H1 (cell line): ENCODE data around the gene SPAG4. TPM values are rescaled to one million over a fixed set of nuclear protein-coding genes. Genes with fewer than 3 reads are reported as not detected.

Experiments used
- CTCF ChIA-PET: fragments of 300-600 bp; sonication (Branson Sonifier 250); formaldehyde crosslinking; loops from one replicate; lab custom pipeline; 2021; ENCODE audit not compliant: partially characterized antibody; lab: Charles Lee
- POLR2A ChIA-PET: fragments of 300-600 bp; sonication (Branson Sonifier 250); formaldehyde crosslinking; loops from one replicate; lab custom pipeline; 2021; ENCODE audit warnings: inconsistent platforms; ENCODE audit not compliant: partially characterized antibody; lab: Charles Lee
- DNase-seq, 2 experiments: peaks; one replicate each; pipeline versions ENCODE4 v3.0.0 to v3.0.0-alpha.2; 2010 to 2022; ENCODE audit warnings: low spot score in 2 of 2, low read depth in 1 of 2, mixed read lengths in 1 of 2
- FAIRE-seq: peaks from 2 replicates; lab custom pipeline; 2011; peaks lifted over from hg19 to GRCh38; lab: Jason Lieb, UNC
- H2AFZ ChIP-seq: 2 replicates; pipeline ENCODE4 v1.8.1; 2012; ENCODE audit warnings: low read length, inconsistent platforms
- H2AK5ac ChIP-seq: 2 replicates; pipeline ENCODE4 v1.6.1; 2013; ENCODE audit warnings: low read depth, low read length
- H2BK120ac ChIP-seq: replicated peaks from 2 replicates; pipeline ENCODE3; 2013; ENCODE audit warnings: low read depth, low read length, inconsistent platforms
- H2BK12ac ChIP-seq: 2 replicates; pipeline ENCODE4 v1.6.1; 2013; ENCODE audit warnings: low read depth, low read length
- H2BK15ac ChIP-seq: 2 replicates; pipeline ENCODE4 v1.6.1; 2013; ENCODE audit warnings: low read length
- H2BK20ac ChIP-seq: 2 replicates; pipeline ENCODE4 v1.6.1; 2013; ENCODE audit warnings: low read length
- H2BK5ac ChIP-seq: 2 replicates; pipeline ENCODE4 v1.6.1; 2013; ENCODE audit warnings: low read depth, low read length
- H3K14ac ChIP-seq: 2 replicates; pipeline ENCODE4 v1.6.1; 2013; ENCODE audit warnings: inconsistent platforms; ENCODE audit not compliant: insufficient read length
- H3K18ac ChIP-seq: 2 replicates; pipeline ENCODE4 v1.6.1; 2013; ENCODE audit warnings: low read length; ENCODE audit errors: extremely low read depth
- H3K23ac ChIP-seq: 2 replicates; pipeline ENCODE4 v1.6.1; 2013; ENCODE audit warnings: inconsistent platforms; ENCODE audit not compliant: insufficient read length
- H3K23me2 ChIP-seq: 2 replicates; pipeline ENCODE4 v1.6.1; 2013; ENCODE audit warnings: low read depth, low read length
- H3K27ac ChIP-seq: 2 replicates; pipeline ENCODE4 v1.6.1; 2011; ENCODE audit warnings: low read depth, low read length, inconsistent platforms
- H3K27me3 ChIP-seq, 4 experiments: replicated peaks in 1 of 4; 1 replicate in 1 of 4; 2 replicates in 3 of 4; pipeline versions ENCODE4 v1.6.1 to v1.8.1; 2011 to 2013; ENCODE audit warnings: low read length in 3 of 4, mild to moderate bottlenecking in 3 of 4, inconsistent platforms in 2 of 4, mixed read lengths in 2 of 4, moderate library complexity in 1 of 4; ENCODE audit not compliant: control insufficient read depth in 3 of 4, insufficient read depth in 3 of 4; ENCODE audit errors: extremely low read depth in 1 of 4
- H3K36me3 ChIP-seq, 4 experiments: 2 replicates each; pipeline versions ENCODE4 v1.6.1 to v1.8.1; 2011 to 2013; ENCODE audit warnings: mild to moderate bottlenecking in 4 of 4, low read length in 3 of 4, moderate library complexity in 2 of 4, control low read depth in 1 of 4, inconsistent platforms in 1 of 4; ENCODE audit not compliant: insufficient read depth in 4 of 4, control insufficient read depth in 2 of 4
- H3K4ac ChIP-seq: replicated peaks from 2 replicates; pipeline ENCODE3; 2013; ENCODE audit warnings: low read length, low read depth, mixed read lengths, inconsistent platforms; ENCODE audit not compliant: insufficient read length
- H3K4me1 ChIP-seq, 4 experiments: replicated peaks in 1 of 4; 1 replicate in 1 of 4; 2 replicates in 3 of 4; pipeline versions ENCODE4 v1.6.1 to v1.8.1; 2011 to 2013; ENCODE audit warnings: low read length in 3 of 4, inconsistent platforms in 2 of 4, mixed read lengths in 1 of 4; ENCODE audit not compliant: insufficient read depth in 4 of 4, control insufficient read depth in 3 of 4
- H3K4me2 ChIP-seq, 2 experiments: 2 replicates each; pipeline versions ENCODE4 v1.6.1 to v1.8.1; 2011 to 2013; ENCODE audit warnings: low read depth in 2 of 2, low read length in 2 of 2, control low read depth in 1 of 2, inconsistent platforms in 1 of 2, mild to moderate bottlenecking in 1 of 2; ENCODE audit not compliant: insufficient read depth in 1 of 2
- H3K4me3 ChIP-seq, 4 experiments: fragments of 200-600, 300-600 bp in 1 of 4; sonication (generic), shearing (Covaris generic), sonication (Bioruptor Twin) in 1 of 4; 2 replicates each; pipeline versions ENCODE4 v1.5.1 to v1.8.1; 2011 to 2016; ENCODE audit warnings: low read length in 4 of 4, low read depth in 3 of 4, control low read depth in 2 of 4, inconsistent platforms in 2 of 4, mild to moderate bottlenecking in 2 of 4, mixed read lengths in 1 of 4, moderate library complexity in 1 of 4; ENCODE audit not compliant: insufficient read depth in 2 of 4; ENCODE audit errors: extremely low read depth in 1 of 4
- H3K56ac ChIP-seq: replicated peaks from 2 replicates; pipeline ENCODE3; 2013; ENCODE audit warnings: low read depth, mild to moderate bottlenecking, mixed read lengths, low read length, inconsistent platforms; ENCODE audit not compliant: insufficient read length
- H3K79me1 ChIP-seq: 2 replicates; pipeline ENCODE4 v1.6.1; 2013; ENCODE audit warnings: low read depth, low read length, control low read depth
- H3K79me2 ChIP-seq, 2 experiments: 2 replicates each; pipeline versions ENCODE4 v1.6.1 to v1.8.1; 2012 to 2013; ENCODE audit warnings: low read length in 2 of 2, mild to moderate bottlenecking in 2 of 2, inconsistent platforms in 1 of 2; ENCODE audit not compliant: insufficient read depth in 2 of 2, control insufficient read depth in 1 of 2
- H3K9ac ChIP-seq, 4 experiments: replicated peaks in 1 of 4; 1 replicate in 1 of 4; 2 replicates in 3 of 4; pipeline versions ENCODE4 v1.6.1 to v1.8.1; 2011 to 2013; ENCODE audit warnings: low read depth in 3 of 4, low read length in 3 of 4, control low read depth in 2 of 4, mild to moderate bottlenecking in 2 of 4, moderate library complexity in 2 of 4, inconsistent platforms in 1 of 4; ENCODE audit errors: extremely low read depth in 1 of 4
- H3K9me3 ChIP-seq, 2 experiments: 2 replicates each; pipeline versions ENCODE4 v1.6.1 to v1.8.1; 2012 to 2013; ENCODE audit warnings: mild to moderate bottlenecking in 2 of 2, moderate library complexity in 2 of 2, control low read depth in 1 of 2, inconsistent platforms in 1 of 2, low read depth in 1 of 2, low read length in 1 of 2, mixed read lengths in 1 of 2; ENCODE audit not compliant: insufficient read depth in 2 of 2
- H4K20me1 ChIP-seq, 2 experiments: replicated peaks in 1 of 2; 2 replicates each; pipeline versions ENCODE3 to v1.8.1; 2011 to 2013; ENCODE audit warnings: inconsistent platforms in 2 of 2, low read length in 2 of 2, mild to moderate bottlenecking in 1 of 2; ENCODE audit not compliant: insufficient read depth in 2 of 2, control insufficient read depth in 1 of 2
- H4K5ac ChIP-seq: 2 replicates; pipeline ENCODE4 v1.6.1; 2013; ENCODE audit warnings: low read length, low read depth, mixed read lengths, inconsistent platforms; ENCODE audit not compliant: insufficient read length
- H4K8ac ChIP-seq: 2 replicates; pipeline ENCODE4 v1.8.0; 2013; ENCODE audit warnings: mild to moderate bottlenecking, moderate library complexity, low read length, inconsistent platforms; ENCODE audit not compliant: insufficient read depth; ENCODE audit errors: extremely low read depth
- H4K91ac ChIP-seq: replicated peaks from 2 replicates; pipeline ENCODE3; 2013; ENCODE audit warnings: low read length, mixed read lengths, inconsistent platforms; ENCODE audit not compliant: insufficient read length
- CBX8 ChIP-seq: fragments of 300-800, 300-1000 bp; sonication (generic); IDR thresholded peaks from 2 replicates; pipeline ENCODE4 v1.7.1; 2016; ENCODE audit warnings: low read depth, low read length, borderline replicate concordance
- CEBPB ChIP-seq: IDR thresholded peaks from 2 replicates; pipeline ENCODE4 v1.6.1; 2012; ENCODE audit warnings: low read depth, low read length
- CHD2 ChIP-seq: IDR thresholded peaks from 2 replicates; pipeline ENCODE4 v1.6.1; 2012; ENCODE audit warnings: low read length, improper control_type of control experiment
- FOSL1 ChIP-seq: IDR thresholded peaks from 2 replicates; pipeline ENCODE4 v1.6.1; 2011; ENCODE audit warnings: mild to moderate bottlenecking, low read depth, low read length, moderate library complexity; ENCODE audit not compliant: insufficient read depth
- MAX ChIP-seq: IDR thresholded peaks from 2 replicates; pipeline ENCODE4 v1.6.1; 2012; ENCODE audit warnings: inconsistent platforms
- POLR2AphosphoS5 ChIP-seq: IDR thresholded peaks from 2 replicates; pipeline ENCODE4 v1.6.1; 2011; ENCODE audit warnings: low read depth, low read length
- POU5F1 ChIP-seq: IDR thresholded peaks from 2 replicates; pipeline ENCODE4 v1.6.1; 2011; ENCODE audit warnings: low read depth, mild to moderate bottlenecking, low read length, moderate library complexity
- RFX5 ChIP-seq: IDR thresholded peaks from 2 replicates; pipeline ENCODE4 v1.6.1; 2011; ENCODE audit warnings: low read depth, low read length, improper control_type of control experiment, borderline replicate concordance
- RXRA ChIP-seq: IDR thresholded peaks from 2 replicates; pipeline ENCODE4 v1.6.1; 2011; ENCODE audit warnings: low read depth, mild to moderate bottlenecking, low read length, moderate library complexity; ENCODE audit not compliant: insufficient read depth
- SIX5 ChIP-seq: IDR thresholded peaks from 2 replicates; pipeline ENCODE4 v1.6.1; 2011; ENCODE audit warnings: mild to moderate bottlenecking, low read depth, low read length
- SP1 ChIP-seq: IDR thresholded peaks from 2 replicates; pipeline ENCODE4 v1.6.1; 2011; ENCODE audit warnings: low read depth, low read length
- SP2 ChIP-seq: IDR thresholded peaks from 2 replicates; pipeline ENCODE4 v1.6.1; 2012; ENCODE audit warnings: mild to moderate bottlenecking, low read length, inconsistent platforms
- TBP ChIP-seq: IDR thresholded peaks from 2 replicates; pipeline ENCODE4 v1.6.1; 2011; ENCODE audit warnings: low read depth, low read length, improper control_type of control experiment
- ZNF274 ChIP-seq: IDR thresholded peaks from 2 replicates; pipeline ENCODE4 v1.7.0; 2012; ENCODE audit warnings: low read length, borderline replicate concordance; ENCODE audit errors: extremely low read depth
- WGBS, 2 experiments: shearing (Covaris generic) in 1 of 2; methylation state at CpG; one replicate each; pipeline versions ENCODE4 v1.1.6 to v1.1.7; 2013 to 2015; ENCODE audit warnings: low lambda C conversion rate in 2 of 2, mixed read lengths in 2 of 2, inconsistent platforms in 1 of 2, low coverage in 1 of 2, missing lambda C conversion rate in 1 of 2; ENCODE audit not compliant: insufficient replicate concordance in 2 of 2, insufficient coverage in 1 of 2, insufficient read length in 1 of 2; ENCODE audit errors: extremely low coverage in 1 of 2, missing lambda C conversion rate in 1 of 2; 5-methylcytosine and 5-hydroxymethylcytosine counted together
- polyA plus RNA-seq, 7 experiments: library from polyadenylated mRNA; depleted of rRNA in 3 of 7; stranded (reverse) in 5 of 7; unstranded in 2 of 7; fragments of >200 nt in 5 of 7; fragments of 200-250 nt in 2 of 7; gene quantifications; 1 replicate in 5 of 7; 2 replicates in 1 of 7; 4 replicates in 1 of 7; pipeline versions ENCODE4 v1.2.1 to v1.2.3, GENCODE V29; 2011 to 2013; ENCODE audit warnings: missing spikeins in 2 of 7, mixed read lengths in 2 of 7
- total RNA-seq: library from RNA; stranded (reverse); fragmentation: NEBNext Ultra II Directional; extraction: Animal tissue kit (Norgen Biotek cat#: 25700); gene quantifications from 2 replicates; pipeline ENCODE4 v1.2.1, GENCODE V29; 2021

SPAG4 gene
- total and polyA plus RNA-seq, 2 of the 8 experiments (the other 6 are each of a cell fraction or from before 2014, with no cell fraction given): 2.4 to 6.0 TPM

- H2AFZ ChIP-seq: no peak overlapping the region
- no peak overlapping the region for H3K4ac ChIP-seq
- ChIA-PET CTCF (interaction anchor here (0.9 to 2.5 kb wide), 5 partner anchors 9 to 121 kb away, joined by 3 to 12 read pairs (median 4); no protein-coding TSS in a partner anchor), POLR2A (interaction anchor here (0.5 to 4.6 kb wide), 5 partner anchors 11 to 70 kb away, joined by 3 to 23 read pairs (median 8); no protein-coding TSS in a partner anchor)
- H4K5ac ChIP-seq: no peak overlapping the region
- no peak overlapping the region for H2BK12ac ChIP-seq
- H3K4me3 ChIP-seq: no peak overlapping the region
- 0 out of 7 replicates have a peak overlapping the region, but pooled peaks of 1 of the 4 experiments have one; percentile 18 for H3K9ac ChIP-seq
- H2BK15ac ChIP-seq: no peak overlapping the region
- no peak overlapping the region for H3K14ac ChIP-seq
- no peak overlapping the region for H2BK5ac ChIP-seq
- no peaks in the 10 kb centered on the region for H3K23me2 ChIP-seq
- peaks cover 12 to 26% of the 10 kb centered on the region in 2 experiments for H4K20me1 ChIP-seq
- no peak overlapping the region for H3K23ac ChIP-seq
- H4K8ac ChIP-seq: no peak overlapping the region; the same call in 1 of the 2 replicates
- FAIRE-seq (no peak), DNase-seq (peak in 1 of 2 experiments; percentile 41)
- H3K79me1 ChIP-seq: peaks cover 22% of the 10 kb centered on the region
- WGBS, 2 experiments: 96% methylated on average over 13 of the region's 13 CpGs; no CpG with 5 or more reads in 1 of the 2 experiments
- H3K56ac ChIP-seq: no peak overlapping the region
- no peak overlapping the region for H3K4me2 ChIP-seq
- peaks cover 12 to 43% (median 26%) of the 10 kb centered on the region in 4 experiments; a peak in 7 of 8 replicates for H3K36me3 ChIP-seq
- no peaks in the 10 kb centered on the region for H3K4me1 ChIP-seq
- H3K79me2 ChIP-seq: peaks cover 0 to 33% of the 10 kb centered on the region in 2 experiments; a peak in 3 of 4 replicates
- no peak overlapping the region for H2BK120ac ChIP-seq
- H2AK5ac ChIP-seq: no peak overlapping the region
- H4K91ac ChIP-seq: no peak overlapping the region
- H3K27ac ChIP-seq: no peak overlapping the region
- no peak overlapping the region for H2BK20ac ChIP-seq
- H3K27me3 ChIP-seq: no peaks in the 10 kb centered on the region
- no peaks in the 10 kb centered on the region for H3K9me3 ChIP-seq
- no peak overlapping the region; the same call in 1 of the 2 replicates for H3K18ac ChIP-seq
- TF ChIP-seq ZNF274: no peak
- no peak for TF ChIP-seq SP2
- no peak for TF ChIP-seq MAX
- no peak for TF ChIP-seq CEBPB
- TF ChIP-seq POLR2AphosphoS5: no peak
- no peak for TF ChIP-seq RFX5
- no peak for TF ChIP-seq RXRA
- no peak for TF ChIP-seq TBP
- no peak for TF ChIP-seq SP1
- TF ChIP-seq FOSL1: no peak
- TF ChIP-seq POU5F1: no peak
- no peak for TF ChIP-seq CHD2
- TF ChIP-seq CBX8: no peak
- no peak for TF ChIP-seq SIX5
These were observed 17.0 kb downstream of the SPAG4 start for GRCh38 chr20:35632539-35633115.
